DND-41 (cell line): ENCODE measurements around the gene PGBD1.

Experiments
- ATAC-seq: fragments of 200-7000 bp; cut with Tn5 transposase; 3 replicates; pipeline ENCODE4 v1.9.1; 2021; ENCODE audit warnings: low read depth; ENCODE audit not compliant: insufficient read depth
- DNase-seq: peaks from one replicate; pipeline ENCODE4 v3.0.0-alpha.2; 2020
- H2AFZ ChIP-seq: 2 replicates; pipeline ENCODE4 v1.6.0; 2012; ENCODE audit warnings: low read depth, low read length
- H3K27ac ChIP-seq: 2 replicates; pipeline ENCODE4 v1.5.1; 2012; ENCODE audit warnings: low read length, inconsistent platforms
- H3K27me3 ChIP-seq: fragments of 200-600 bp; sonication (generic); 2 replicates; pipeline ENCODE4 v1.6.0; 2012; ENCODE audit warnings: low read length, mild to moderate bottlenecking, inconsistent platforms; ENCODE audit not compliant: insufficient read depth, poor library complexity
- H3K36me3 ChIP-seq: 2 replicates; pipeline ENCODE4 v1.5.1; 2012; ENCODE audit warnings: low read length, inconsistent platforms; ENCODE audit not compliant: insufficient read depth
- H3K4me1 ChIP-seq: 2 replicates; pipeline ENCODE4 v1.5.1; 2012; ENCODE audit warnings: mild to moderate bottlenecking, low read length; ENCODE audit not compliant: insufficient read depth
- H3K4me2 ChIP-seq: 2 replicates; pipeline ENCODE4 v1.6.0; 2012; ENCODE audit warnings: mild to moderate bottlenecking, moderate library complexity, low read length, inconsistent platforms; ENCODE audit not compliant: insufficient read depth
- H3K4me3 ChIP-seq, 2 experiments: fragments of 200-600 bp in 1 of 2; shearing (Covaris generic) in 1 of 2; 2 replicates each; pipeline ENCODE4 v1.5.1; 2012 to 2016; ENCODE audit warnings: inconsistent platforms in 2 of 2, low read length in 2 of 2, mild to moderate bottlenecking in 2 of 2, low read depth in 1 of 2, moderate library complexity in 1 of 2
- H3K79me2 ChIP-seq: 2 replicates; pipeline ENCODE4 v1.6.0; 2012; ENCODE audit warnings: low read length, inconsistent platforms; ENCODE audit not compliant: insufficient read depth
- H3K9ac ChIP-seq: 2 replicates; pipeline ENCODE4 v1.6.0; 2012; ENCODE audit warnings: low read depth, mild to moderate bottlenecking, inconsistent platforms, low read length, moderate library complexity
- H3K9me3 ChIP-seq: 2 replicates; pipeline ENCODE4 v1.5.1; 2012; ENCODE audit warnings: low read length, moderate library complexity, mild to moderate bottlenecking, inconsistent platforms; ENCODE audit not compliant: insufficient read depth, severe bottlenecking
- H4K20me1 ChIP-seq: 2 replicates; pipeline ENCODE4 v1.6.0; 2012; ENCODE audit warnings: low read length; ENCODE audit not compliant: insufficient read depth
- EZH2 ChIP-seq: IDR thresholded peaks from 3 replicates; pipeline ENCODE4 v1.6.1; 2012; ENCODE audit warnings: borderline replicate concordance, low read depth, mild to moderate bottlenecking, moderate library complexity, low read length, inconsistent platforms; ENCODE audit not compliant: severe bottlenecking
- TF ChIP-seq, protein P1 (sequence below): IDR thresholded peaks from 2 replicates; pipeline ENCODE4 v1.5.1; 2012; ENCODE audit warnings: borderline replicate concordance, low read length, moderate library complexity, mild to moderate bottlenecking; ENCODE audit not compliant: poor library complexity, severe bottlenecking; ENCODE audit errors: extremely low read depth

Gene PGBD1

DNA sequence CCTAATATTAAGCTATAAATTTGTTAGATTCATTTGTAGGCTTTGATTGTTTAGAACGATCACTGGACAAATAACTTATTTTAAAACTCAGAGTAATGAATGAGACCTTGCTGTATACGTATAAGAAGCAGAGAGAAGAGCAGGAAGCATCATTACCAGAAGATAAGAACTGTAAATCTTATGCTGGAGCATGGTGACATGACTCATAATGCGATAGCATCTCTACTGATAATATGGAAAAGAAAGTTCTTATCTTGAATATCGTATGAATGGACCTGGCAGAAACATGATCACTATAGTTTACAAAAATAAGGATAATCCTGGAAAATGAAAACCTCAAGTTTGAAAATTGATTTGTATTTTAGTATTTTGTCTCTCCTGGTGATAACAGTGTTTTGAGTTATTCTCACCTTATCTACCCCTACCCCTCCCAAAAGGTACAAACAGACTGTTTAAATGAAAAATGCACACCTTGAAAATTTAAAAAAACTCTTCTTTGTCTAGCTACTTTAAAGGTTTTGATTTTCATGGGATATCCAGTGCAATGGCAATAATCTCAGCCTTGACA is 16.5 kb upstream of the PGBD1 start:
- Histone ChIP-seq H4K20me1 (no peaks in the 10 kb centered on the region), H3K36me3 (no peaks in the 10 kb centered on the region), H3K9ac (no peak overlapping the region), H3K9me3 (no peaks in the 10 kb centered on the region), H3K4me2 (no peak overlapping the region), H3K27ac (no peak overlapping the region), H3K79me2 (peaks cover 23% of the 10 kb centered on the region), H3K4me1 (peaks cover 32% of the 10 kb centered on the region), H3K27me3 (no peaks in the 10 kb centered on the region), H2AFZ (no peak overlapping the region), H3K4me3 (no peak overlapping the region)
- TF ChIP-seq, protein P1, sequence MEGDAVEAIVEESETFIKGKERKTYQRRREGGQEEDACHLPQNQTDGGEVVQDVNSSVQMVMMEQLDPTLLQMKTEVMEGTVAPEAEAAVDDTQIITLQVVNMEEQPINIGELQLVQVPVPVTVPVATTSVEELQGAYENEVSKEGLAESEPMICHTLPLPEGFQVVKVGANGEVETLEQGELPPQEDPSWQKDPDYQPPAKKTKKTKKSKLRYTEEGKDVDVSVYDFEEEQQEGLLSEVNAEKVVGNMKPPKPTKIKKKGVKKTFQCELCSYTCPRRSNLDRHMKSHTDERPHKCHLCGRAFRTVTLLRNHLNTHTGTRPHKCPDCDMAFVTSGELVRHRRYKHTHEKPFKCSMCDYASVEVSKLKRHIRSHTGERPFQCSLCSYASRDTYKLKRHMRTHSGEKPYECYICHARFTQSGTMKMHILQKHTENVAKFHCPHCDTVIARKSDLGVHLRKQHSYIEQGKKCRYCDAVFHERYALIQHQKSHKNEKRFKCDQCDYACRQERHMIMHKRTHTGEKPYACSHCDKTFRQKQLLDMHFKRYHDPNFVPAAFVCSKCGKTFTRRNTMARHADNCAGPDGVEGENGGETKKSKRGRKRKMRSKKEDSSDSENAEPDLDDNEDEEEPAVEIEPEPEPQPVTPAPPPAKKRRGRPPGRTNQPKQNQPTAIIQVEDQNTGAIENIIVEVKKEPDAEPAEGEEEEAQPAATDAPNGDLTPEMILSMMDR, result no peak
- TF ChIP-seq EZH2, result no peak
- ATAC-seq, result no peak
- DNase-seq, result no peak

DNA sequence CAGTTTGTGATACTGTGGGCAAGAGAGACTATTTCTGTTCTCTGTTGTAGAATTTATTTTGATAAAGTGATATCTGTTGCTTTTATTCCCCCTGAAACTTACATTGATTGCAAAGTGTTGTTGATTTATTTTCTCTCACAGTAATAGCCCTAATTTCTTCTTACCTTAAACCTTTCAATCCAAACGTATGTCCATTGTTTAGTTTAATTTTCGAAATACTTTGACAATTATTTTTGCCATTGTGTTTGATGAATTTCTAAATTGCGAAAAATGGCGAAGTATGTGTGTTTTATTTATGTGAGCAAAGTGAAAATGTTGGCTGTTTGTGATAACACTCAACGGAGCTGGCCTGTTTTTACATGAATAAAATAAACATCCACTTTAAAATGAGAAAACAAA is 14.8 kb upstream of the PGBD1 start:
- peaks cover 32% of the 10 kb centered on the region for H3K4me1 ChIP-seq
- peak overlapping the region; percentile 85 for H3K4me2 ChIP-seq
- DNase-seq, result no peak
- no peak for TF ChIP-seq EZH2
- H4K20me1 ChIP-seq, result no peaks in the 10 kb centered on the region
- H3K9me3 ChIP-seq, result no peaks in the 10 kb centered on the region
- H3K9ac ChIP-seq, result peak overlapping the region; percentile 88
- peak overlapping the region; percentile 99 for H2AFZ ChIP-seq
- H3K27ac ChIP-seq, result peak overlapping the region; percentile 95
- H3K4me3 ChIP-seq, result peak overlapping the region; percentile 93 to 97
- H3K27me3 ChIP-seq, result no peaks in the 10 kb centered on the region
- H3K79me2 ChIP-seq, result peaks cover 28% of the 10 kb centered on the region
- peaks cover under 1% of the 10 kb centered on the region; the same call in 1 of the 2 replicates for H3K36me3 ChIP-seq
- ATAC-seq, result no peak

DNA sequence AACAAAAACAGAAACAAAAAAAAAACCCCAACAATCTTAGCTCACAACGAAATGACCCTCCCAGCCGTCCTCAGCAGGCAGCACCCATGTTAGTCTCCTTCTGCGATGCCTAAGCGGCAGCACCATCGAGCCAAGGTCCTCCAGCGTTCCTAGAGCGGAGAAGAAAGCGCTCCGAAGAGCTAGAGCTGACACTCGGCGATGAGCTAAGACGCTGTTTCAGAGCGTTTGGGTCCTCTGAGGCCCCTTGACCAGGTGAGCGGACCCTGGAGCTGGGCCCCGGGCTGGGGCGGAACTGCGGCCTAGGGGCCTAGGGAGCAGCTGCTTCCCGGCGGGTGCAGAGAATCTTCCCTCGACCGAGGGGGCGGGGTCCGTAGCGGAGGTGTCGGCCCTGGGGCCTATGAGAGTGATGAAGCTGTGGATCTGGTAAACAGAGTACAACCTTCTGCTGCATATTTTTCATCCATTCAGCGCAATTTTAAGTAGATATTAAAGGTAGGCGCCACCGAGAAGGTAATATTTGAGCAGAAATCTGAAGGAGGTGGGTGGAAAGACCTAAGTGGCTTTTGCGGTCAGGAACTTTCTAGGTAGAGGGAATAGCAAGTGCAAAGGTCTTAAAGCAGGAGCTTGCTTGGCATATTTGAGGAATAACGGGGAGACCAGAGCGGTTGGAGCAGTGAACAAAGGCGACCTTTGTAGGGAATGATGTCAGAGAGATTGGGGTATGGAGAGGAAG is 14.2 kb upstream of the PGBD1 start, which contains the start of gene ZSCAN26:
ZSCAN26 (plus strand) TSS at position 182 of the 733 bp plus-strand sequence. CDS start 4,777 bp downstream, outside the sequence.
- H3K27ac ChIP-seq, result peak within 1 kb of the TSS; percentile 95
- peak; percentile 96 for ATAC-seq

DNA sequence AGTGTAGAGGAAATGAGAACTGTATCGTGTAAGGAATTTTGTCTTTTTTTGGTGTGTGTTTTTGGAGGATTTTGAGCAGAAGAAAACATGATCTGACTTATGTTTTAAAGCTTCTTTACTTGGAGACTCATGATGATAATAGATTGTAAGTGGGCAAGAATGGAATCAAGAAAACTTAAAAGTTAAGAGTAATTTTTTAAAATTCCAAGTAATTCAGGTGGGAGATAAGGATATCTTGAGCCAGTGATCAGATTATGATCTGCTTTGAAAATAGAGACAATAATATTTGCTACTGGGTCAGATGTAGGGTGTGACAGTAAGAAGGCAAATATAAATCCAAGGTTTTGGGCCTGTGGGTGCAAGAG is 13.7 kb upstream of the PGBD1 start:
- Histone ChIP-seq H3K27ac (peak overlapping the region; percentile 95), H3K27me3 (no peaks in the 10 kb centered on the region), H2AFZ (peak overlapping the region; percentile 99), H3K36me3 (peaks cover 11% of the 10 kb centered on the region), H4K20me1 (no peaks in the 10 kb centered on the region), H3K9ac (peak overlapping the region; percentile 88), H3K4me1 (peaks cover 32% of the 10 kb centered on the region), H3K79me2 (peaks cover 28% of the 10 kb centered on the region), H3K4me3 (peak overlapping the region; percentile 93 to 97), H3K4me2 (peak overlapping the region; percentile 85), H3K9me3 (no peaks in the 10 kb centered on the region)
- ATAC-seq, result no peak
- DNase-seq, result no peak
- no peak for TF ChIP-seq EZH2
- TF ChIP-seq, protein P1, result no peak

More for the DNA sequence above, 14.2 kb upstream of the PGBD1 start, which contains the start of gene ZSCAN26:
- no peak for TF ChIP-seq EZH2
- TF ChIP-seq, protein P1, result no peak
- H3K4me1 ChIP-seq, result peaks cover 32% of the 10 kb centered on the region
- H3K36me3 ChIP-seq, result peaks cover 6% of the 10 kb centered on the region
- H2AFZ ChIP-seq, result peak within 1 kb of the TSS; percentile 99
- DNase-seq, result peak; percentile 88
- H3K4me2 ChIP-seq, result peak within 1 kb of the TSS; percentile 85
- peak within 1 kb of the TSS; percentile 93 to 97 for H3K4me3 ChIP-seq
- peaks cover 28% of the 10 kb centered on the region for H3K79me2 ChIP-seq
- H3K9me3 ChIP-seq, result no peaks in the 10 kb centered on the region
- no peaks in the 10 kb centered on the region for H3K27me3 ChIP-seq
- H4K20me1 ChIP-seq, result no peaks in the 10 kb centered on the region
- H3K9ac ChIP-seq, result peak within 1 kb of the TSS; percentile 88
